GDM1 (cell line): Measurements from ENCODE around the gene HMOX1.
"Not testable (repeated sequence)": the region's sequence is repeated elsewhere in the genome, so short reads cannot be mapped to it uniquely, and the experiment has no call there.

ENCODE experiments used
- DNase-seq: peaks from one replicate; lab custom pipeline; 2025; lab: John Stamatoyannopoulos, UW

The HMOX1 gene

GRCh38 chr22:35350539-35351503 is 30.1 kb upstream of the HMOX1 start:
- peak; percentile 72 for DNase-seq

- no peak for DNase-seq
Measured at GRCh38 chr22:35352214-35353111, 28.4 kb upstream of the HMOX1 start.

GRCh38 chr22:35353318-35353717 is 27.6 kb upstream of the HMOX1 start:
- DNase-seq = no peak

- DNase-seq = no peak
Measured at GRCh38 chr22:35354068-35354467, 26.8 kb upstream of the HMOX1 start.

GRCh38 chr22:35357883-35358621 is 22.8 kb upstream of the HMOX1 start:
- no peak for DNase-seq

- no peak for DNase-seq
Measured at GRCh38 chr22:35359380-35360065, 21.4 kb upstream of the HMOX1 start.

- no peak for DNase-seq
Measured at GRCh38 chr22:35361001-35361558, 19.8 kb upstream of the HMOX1 start.

GRCh38 chr22:35363566-35364086 is 17.3 kb upstream of the HMOX1 start:
- no peak for DNase-seq

GRCh38 chr22:35364230-35364629 is 16.7 kb upstream of the HMOX1 start:
- DNase-seq = not testable (repeated sequence)

GRCh38 chr22:35367331-35367886 is 13.5 kb upstream of the HMOX1 start:
- no peak for DNase-seq

- DNase-seq = no peak
Measured at GRCh38 chr22:35368386-35368785, 12.5 kb upstream of the HMOX1 start.

GRCh38 chr22:35369996-35370395 is 10.9 kb upstream of the HMOX1 start:
- DNase-seq = no peak

- no peak for DNase-seq
Measured at GRCh38 chr22:35373781-35374180, 7.1 kb upstream of the HMOX1 start.

GRCh38 chr22:35375031-35375430 is 5.9 kb upstream of the HMOX1 start:
- peak; percentile 29 for DNase-seq

- no peak for DNase-seq
Measured at GRCh38 chr22:35375526-35375925, 5.4 kb upstream of the HMOX1 start.

GRCh38 chr22:35376728-35377472 is 4.0 kb upstream of the HMOX1 start:
- peak; percentile 93 for DNase-seq

- DNase-seq = no peak
Measured at GRCh38 chr22:35377735-35378134, 3.2 kb upstream of the HMOX1 start.

GRCh38 chr22:35378621-35379020 is 2.3 kb upstream of the HMOX1 start:
- no peak for DNase-seq

GRCh38 chr22:35379146-35379993 is 1.5 kb upstream of the HMOX1 start:
- no peak for DNase-seq
